HEK293 (cell line): Measurements from ENCODE around the gene INPP5B.

Experiments
- CTCF ChIA-PET: fragments of 350-600 bp; formaldehyde crosslinking; extraction: SDS; loops from one replicate; lab custom pipeline; 2021; ENCODE audit warnings: antibody characterized with exemption; lab: Yijun Ruan, JAX
- POLR2A ChIA-PET: fragments of 300-600 bp; formaldehyde crosslinking; extraction: SDS; loops from one replicate; lab custom pipeline; 2020; ENCODE audit warnings: antibody characterized with exemption, inconsistent platforms; lab: Yijun Ruan, JAX
- H3K27ac ChIP-seq: fragments of 200-500 bp; sonication (Bioruptor generic); 2 replicates; pipeline ENCODE4 v1.5.1; 2014; ENCODE audit warnings: low read depth, low read length, control low read depth, inconsistent platforms; ENCODE audit errors: extremely low read depth
- H3K36me3 ChIP-seq, 2 experiments: fragments of 200-500 bp in 1 of 2; sonication (Bioruptor generic) in 1 of 2; 1 replicate in 1 of 2; 2 replicates in 1 of 2; pipeline ENCODE4 v1.5.1; 2014 to 2017; ENCODE audit warnings: inconsistent platforms in 2 of 2, low read length in 2 of 2; ENCODE audit not compliant: control insufficient read depth in 2 of 2, insufficient read depth in 1 of 2
- H3K4me1 ChIP-seq: fragments of 200-500 bp; sonication (Bioruptor generic); 2 replicates; pipeline ENCODE4 v1.5.1; 2014; ENCODE audit warnings: mild to moderate bottlenecking, low read length, inconsistent platforms; ENCODE audit not compliant: control insufficient read depth, insufficient read depth
- H3K4me3 ChIP-seq: 2 replicates; pipeline ENCODE4 v1.5.1; 2011; ENCODE audit warnings: low read depth, mild to moderate bottlenecking, control low read depth, low read length, moderate library complexity
- H3K9me3 ChIP-seq: fragments of 200-500 bp; sonication (Bioruptor generic); 2 replicates; pipeline ENCODE4 v1.5.1; 2014; ENCODE audit warnings: low read depth, low read length, inconsistent platforms; ENCODE audit not compliant: control insufficient read depth, insufficient read depth
- HIC1 ChIP-seq: fragments of 450-650 bp; formaldehyde crosslinking; IDR thresholded peaks from 2 replicates; pipeline ENCODE4 v1.5.1; 2016; ENCODE audit warnings: missing biosample characterization, missing genetic modification characterization
- HOXD13 ChIP-seq: sonication (generic); formaldehyde crosslinking; IDR thresholded peaks from 2 replicates; pipeline ENCODE4 v1.8.0; 2022; ENCODE audit warnings: missing genetic modification reagents, borderline replicate concordance
- KLF9 ChIP-seq: fragments of 450-650 bp; formaldehyde crosslinking; IDR thresholded peaks from 2 replicates; pipeline ENCODE4 v1.5.1; 2016; ENCODE audit warnings: missing biosample characterization, missing genetic modification characterization, low read depth
- PBX3 ChIP-seq: sonication (generic); formaldehyde crosslinking; IDR thresholded peaks from 2 replicates; pipeline ENCODE4 v1.8.1; 2022; ENCODE audit warnings: mild to moderate bottlenecking, moderate library complexity, missing genetic modification reagents
- PRDM2 ChIP-seq: fragments of 450-650 bp; formaldehyde crosslinking; IDR thresholded peaks from 2 replicates; pipeline ENCODE4 v1.5.1; 2016; ENCODE audit warnings: missing biosample characterization, missing genetic modification characterization, borderline replicate concordance
- ZBTB49 ChIP-seq: fragments of 450-650 bp; formaldehyde crosslinking; IDR thresholded peaks from 2 replicates; pipeline ENCODE4 v1.5.1; 2016; ENCODE audit warnings: missing biosample characterization, missing genetic modification characterization, low read depth
- ZEB2 ChIP-seq: fragments of 450-650 bp; formaldehyde crosslinking; IDR thresholded peaks from 2 replicates; pipeline ENCODE4 v1.5.1; 2016; ENCODE audit warnings: missing biosample characterization, missing genetic modification characterization
- ZNF114 ChIP-seq: fragments of 450-650 bp; formaldehyde crosslinking; IDR thresholded peaks from 2 replicates; pipeline ENCODE4 v1.5.0; 2017; ENCODE audit warnings: missing biosample characterization, missing genetic modification characterization
- ZNF266 ChIP-seq: fragments of 450-650 bp; formaldehyde crosslinking; IDR thresholded peaks from 2 replicates; pipeline ENCODE4 v1.5.1; 2016; ENCODE audit warnings: missing biosample characterization, missing genetic modification characterization, low read depth
- ZNF341 ChIP-seq: fragments of 450-650 bp; formaldehyde crosslinking; IDR thresholded peaks from 2 replicates; pipeline ENCODE4; 2016; ENCODE audit warnings: low read depth, missing biosample characterization, missing genetic modification characterization
- ZNF350 ChIP-seq: fragments of 450-650 bp; formaldehyde crosslinking; IDR thresholded peaks from 2 replicates; pipeline ENCODE4 v1.5.0; 2017; ENCODE audit warnings: missing biosample characterization, mild to moderate bottlenecking, missing genetic modification characterization
- ZNF366 ChIP-seq: fragments of 450-650 bp; formaldehyde crosslinking; conservative IDR thresholded peaks from 2 replicates; pipeline ENCODE4 v1.5.1; 2016; ENCODE audit warnings: missing biosample characterization, missing genetic modification characterization
- ZNF423 ChIP-seq: fragments of 450-650 bp; formaldehyde crosslinking; IDR thresholded peaks from 2 replicates; pipeline ENCODE4 v1.5.1; 2016; ENCODE audit warnings: missing biosample characterization, missing genetic modification characterization
- ZNF544 ChIP-seq: fragments of 450-650 bp; formaldehyde crosslinking; IDR thresholded peaks from 2 replicates; pipeline ENCODE4 v1.5.0; 2017; ENCODE audit warnings: missing biosample characterization, missing genetic modification characterization
- ZNF610 ChIP-seq: fragments of 450-650 bp; formaldehyde crosslinking; IDR thresholded peaks from 2 replicates; pipeline ENCODE4 v1.5.1; 2016; ENCODE audit warnings: missing biosample characterization, missing genetic modification characterization, borderline replicate concordance
- ZNF701 ChIP-seq: fragments of 450-650 bp; formaldehyde crosslinking; IDR thresholded peaks from 2 replicates; pipeline ENCODE4 v1.5.1; 2016; ENCODE audit warnings: missing biosample characterization, missing genetic modification characterization
- ZNF76 ChIP-seq: fragments of 450-650 bp; formaldehyde crosslinking; IDR thresholded peaks from 2 replicates; pipeline ENCODE4; 2016; ENCODE audit warnings: low read depth, missing biosample characterization, missing genetic modification characterization, borderline replicate concordance
- ZNF843 ChIP-seq: fragments of 450-650 bp; formaldehyde crosslinking; IDR thresholded peaks from 2 replicates; pipeline ENCODE4 v1.5.1; 2016; ENCODE audit warnings: missing biosample characterization, missing genetic modification characterization

The INPP5B gene

GRCh38 chr1:37831109-37831508, 115.7 kb downstream of the INPP5B start:
- no peak for TF ChIP-seq PRDM2 (tag by site-specific recombination)
- TF ChIP-seq PBX3 (CRISPR knock-in tag): no peak
- no peak for TF ChIP-seq ZNF266
- TF ChIP-seq ZNF701 (tag by site-specific recombination): no peak
- no peak for TF ChIP-seq HIC1 (tag by site-specific recombination)
- no peak for TF ChIP-seq ZNF114
- TF ChIP-seq ZNF341 (tag by site-specific recombination): no peak
- no peak for TF ChIP-seq HOXD13 (CRISPR knock-in tag)
- no peak for TF ChIP-seq ZEB2 (tag by site-specific recombination)
- no peak for TF ChIP-seq KLF9 (tag by site-specific recombination)
- no peak for TF ChIP-seq ZNF843 (tag by site-specific recombination)
- TF ChIP-seq ZNF76 (tag by site-specific recombination): no peak
- no peak for TF ChIP-seq ZNF423 (tag by site-specific recombination)
- no peak for TF ChIP-seq ZNF544 (tag by site-specific recombination)
- TF ChIP-seq ZNF350 (tag by site-specific recombination): no peak
- no peak for TF ChIP-seq ZNF366 (tag by site-specific recombination)
- TF ChIP-seq ZNF610 (tag by site-specific recombination): no peak
- no peak for TF ChIP-seq ZBTB49
- no peak overlapping the region for H3K27ac ChIP-seq
- H3K4me1 ChIP-seq: no peaks in the 10 kb centered on the region
- no peak overlapping the region for H3K4me3 ChIP-seq
- no peaks in the 10 kb centered on the region for H3K9me3 ChIP-seq
- ChIA-PET CTCF (interaction anchor here (1.3 kb wide), 1 partner anchor 29 kb away, joined by 6 read pairs; no protein-coding TSS in a partner anchor), POLR2A (no interaction called here)
- H3K36me3 ChIP-seq: peaks cover 38 to 83% of the 10 kb centered on the region in 2 experiments
